GM18861 (cell line): Measurements from ENCODE around the gene VCX3B.
"Not testable (repeated sequence)": the region's sequence is repeated elsewhere in the genome, so short reads cannot be mapped to it uniquely, and the experiment has no call there.

Experiments used
- ATAC-seq: cut with Tn5 transposase; IDR thresholded peaks from one replicate; pipeline ENCODE4 v1.9.1; 2021; ENCODE audit not compliant: unreplicated experiment

Gene VCX3B

GRCh38 chrX:8464530-8464929, at the start of gene VCX3B:
Gene VCX3B (plus strand): TSS chrX:8464830. CDS start chrX:8465451, 621 bp downstream.
- not testable (repeated sequence) for ATAC-seq

GRCh38 chrX:8418301-8418700, 46.3 kb upstream of the VCX3B start:
- ATAC-seq, result no peak

- ATAC-seq, result no peak
These were observed 39.7 kb upstream of the VCX3B start for GRCh38 chrX:8424912-8425311.

DNA sequence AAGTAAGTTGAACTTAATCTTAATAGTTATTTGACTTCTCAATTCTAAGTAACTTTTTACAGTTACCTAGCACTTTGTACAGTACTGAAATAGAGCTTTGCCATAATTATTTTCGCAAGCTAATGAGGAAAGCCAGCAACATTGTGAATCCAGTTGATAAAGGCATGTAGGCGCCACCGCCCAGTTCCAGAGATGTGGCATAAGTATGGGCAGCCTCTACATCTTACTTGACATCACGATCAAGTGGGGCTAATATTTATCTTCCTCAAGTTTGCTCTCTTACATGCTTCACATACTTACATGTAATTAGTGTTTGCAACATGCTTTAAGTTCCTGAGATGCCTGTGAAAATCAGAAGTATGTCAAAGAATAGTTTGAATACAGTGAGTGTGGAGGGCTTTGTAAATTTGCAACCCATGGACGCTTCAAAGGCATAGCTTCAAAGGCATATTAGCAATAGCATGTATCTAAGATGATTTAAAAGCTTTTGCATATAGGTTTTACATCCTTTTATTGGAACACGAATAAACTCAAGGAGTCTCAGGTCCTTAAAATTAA, 34.9 kb upstream of the VCX3B start:
- ATAC-seq, result no peak

DNA sequence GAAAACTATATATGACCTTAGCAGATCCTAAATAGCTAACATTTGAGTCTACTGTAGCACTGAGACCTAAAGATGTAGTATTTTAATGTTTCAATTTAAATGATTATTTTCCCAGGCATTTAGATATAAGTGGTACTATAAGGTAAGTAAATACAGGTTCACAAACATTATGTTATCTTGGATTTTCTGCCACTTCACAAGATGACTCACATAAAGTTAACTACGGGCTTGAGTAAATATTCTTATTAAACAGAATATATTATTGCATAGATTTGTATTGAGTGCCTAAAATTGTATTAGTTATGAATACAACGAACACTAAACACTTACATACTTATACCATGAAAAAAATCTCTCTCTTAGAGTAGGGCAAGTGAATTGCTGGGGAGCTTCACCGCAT, 34.2 kb upstream of the VCX3B start:
- ATAC-seq, result no peak

DNA sequence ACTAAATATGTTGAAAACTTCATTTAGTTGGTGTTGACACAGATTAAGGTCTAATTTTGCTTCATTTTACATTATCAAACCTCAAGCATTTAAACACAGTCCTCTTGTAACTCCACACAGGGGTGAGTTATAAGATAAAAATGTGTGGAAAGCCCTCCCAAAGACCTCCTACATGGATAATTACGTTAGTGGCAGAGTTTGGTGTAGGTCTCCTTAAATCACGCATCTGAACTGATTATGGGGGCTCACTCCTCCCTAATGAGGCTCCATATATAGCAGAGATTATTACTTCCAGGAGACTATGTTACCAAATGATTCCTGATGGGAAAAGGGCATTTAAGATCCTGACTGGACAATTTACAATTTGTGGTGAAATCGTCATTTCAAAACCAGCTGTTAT, 32.2 kb upstream of the VCX3B start:
- ATAC-seq, result no peak

DNA sequence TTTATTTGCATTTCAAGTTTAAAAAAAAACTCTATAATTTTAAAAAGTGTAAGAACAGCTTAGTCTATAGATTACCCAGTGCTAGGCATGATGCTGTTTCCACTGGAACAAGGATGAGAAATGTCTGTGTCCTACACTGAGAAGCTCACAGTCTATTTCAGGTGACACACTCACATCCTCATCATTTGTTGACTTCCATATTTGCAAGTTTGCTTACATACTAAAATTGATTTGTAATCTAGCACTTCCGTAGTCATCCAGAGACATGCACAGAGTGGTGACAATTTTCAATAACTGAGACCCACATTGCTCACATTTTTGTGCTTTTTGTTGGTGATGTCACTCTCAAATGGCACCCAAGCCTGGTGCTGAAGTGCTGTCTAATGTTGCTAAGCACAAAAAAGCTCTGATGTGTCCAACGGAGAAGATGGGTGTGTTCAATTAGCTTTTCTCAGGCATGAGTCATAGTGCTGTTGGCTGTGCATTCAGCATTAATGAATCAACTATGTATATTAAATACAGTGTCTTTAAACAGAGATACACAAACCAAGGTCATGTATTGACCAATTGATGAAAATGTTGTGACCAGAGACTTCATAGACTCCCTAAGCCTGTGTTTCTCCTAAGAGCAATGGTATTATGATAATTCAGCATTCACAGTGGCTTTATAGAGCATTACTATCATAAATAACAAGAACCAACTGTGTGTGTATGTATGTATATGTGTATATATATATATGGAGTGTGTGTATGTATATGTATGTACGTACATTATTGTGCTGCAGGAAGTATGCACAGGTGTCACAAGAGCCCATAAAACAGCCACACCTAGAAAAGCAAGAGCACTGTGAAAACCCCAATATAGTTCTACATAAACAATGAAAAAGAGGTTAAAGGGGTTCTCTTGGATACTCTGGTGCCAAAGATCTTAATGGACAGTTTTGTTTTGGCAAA, 31.2 kb upstream of the VCX3B start:
- no peak for ATAC-seq

GRCh38 chrX:8447368-8447767, 17.3 kb upstream of the VCX3B start:
- no peak for ATAC-seq

GRCh38 chrX:8452343-8452742, 12.3 kb upstream of the VCX3B start:
- ATAC-seq, result not testable (repeated sequence)

DNA sequence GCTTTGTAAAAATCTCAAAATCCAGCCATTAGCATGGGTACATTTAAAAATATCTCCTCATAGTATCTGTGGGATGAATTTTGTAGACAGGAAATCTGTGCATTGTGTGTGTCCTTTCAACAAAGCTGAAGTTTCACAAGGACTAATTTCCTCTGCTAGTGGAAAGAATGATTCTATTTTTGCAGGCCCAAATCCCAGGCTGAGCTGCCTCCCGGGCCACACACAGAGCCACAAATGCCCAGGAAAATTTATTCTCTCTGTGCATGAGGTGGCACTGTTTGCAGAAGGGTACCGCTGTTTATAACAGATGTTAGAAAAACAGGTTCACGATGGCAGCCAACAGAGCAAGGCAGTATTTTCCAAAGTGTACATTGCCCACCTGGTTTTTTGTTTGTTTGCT, 11.0 kb upstream of the VCX3B start:
- ATAC-seq, result no peak

DNA sequence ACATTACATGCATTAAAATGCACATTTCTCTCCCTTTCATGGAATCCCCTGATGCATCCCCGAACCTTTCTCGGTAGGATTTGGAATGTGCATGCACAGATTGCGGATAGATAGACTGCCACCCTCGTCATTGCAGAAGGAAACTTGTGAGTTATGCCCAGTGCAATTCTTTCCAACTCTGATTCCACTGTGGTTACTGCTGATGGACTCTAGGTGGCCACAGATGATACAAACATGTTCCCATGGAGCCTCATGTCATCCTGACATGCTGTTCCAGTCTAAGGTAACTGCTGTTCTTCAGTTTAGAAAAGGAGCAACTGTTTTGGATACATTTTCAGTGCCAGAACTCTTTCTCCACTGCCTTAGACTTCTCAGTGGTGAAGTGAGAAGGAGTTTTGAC, 9.1 kb upstream of the VCX3B start:
- no peak for ATAC-seq

DNA sequence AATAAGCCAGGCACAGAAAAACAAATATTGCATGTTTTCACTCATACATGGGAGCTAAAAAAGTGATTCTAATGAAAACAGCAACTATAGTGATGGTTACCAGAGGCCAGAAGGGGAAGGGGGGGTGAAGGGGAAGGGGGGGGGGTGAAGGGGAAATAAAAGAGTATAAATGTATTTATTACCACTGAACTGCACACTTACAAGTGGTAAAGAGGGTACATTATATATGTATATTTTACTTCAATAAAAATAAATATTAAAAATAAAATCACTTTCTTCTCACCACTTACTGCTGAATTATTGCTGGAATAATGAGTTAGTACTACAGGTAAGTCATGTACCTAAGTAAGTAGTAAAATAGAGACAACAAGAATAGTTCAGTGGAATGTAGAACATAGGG, 2.1 kb upstream of the VCX3B start:
- ATAC-seq, result no peak

GRCh38 chrX:8484360-8484949, 19.8 kb downstream of the VCX3B start:
- ATAC-seq, result no peak

GRCh38 chrX:8495036-8495435, 30.4 kb downstream of the VCX3B start:
- not testable (repeated sequence) for ATAC-seq

DNA sequence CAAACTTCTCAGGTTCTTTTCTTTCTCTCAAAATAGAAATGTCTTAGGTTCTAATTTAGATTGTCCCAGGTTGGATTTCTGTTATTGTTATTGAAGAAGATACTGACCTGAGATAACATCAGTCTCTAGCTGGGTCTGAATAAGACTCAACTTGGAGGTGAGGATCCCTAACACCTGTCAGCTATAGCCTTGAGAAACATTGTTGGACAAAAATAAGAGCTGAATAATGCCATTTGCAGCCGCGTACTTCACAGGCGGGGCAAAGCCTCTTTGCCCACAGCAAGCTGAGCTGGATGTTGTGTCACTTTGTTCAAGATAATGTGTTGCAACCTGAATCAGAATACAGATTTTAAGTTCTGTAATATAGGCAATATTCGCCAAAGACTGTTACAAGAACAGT, 35.6 kb downstream of the VCX3B start:
- no peak for ATAC-seq

DNA sequence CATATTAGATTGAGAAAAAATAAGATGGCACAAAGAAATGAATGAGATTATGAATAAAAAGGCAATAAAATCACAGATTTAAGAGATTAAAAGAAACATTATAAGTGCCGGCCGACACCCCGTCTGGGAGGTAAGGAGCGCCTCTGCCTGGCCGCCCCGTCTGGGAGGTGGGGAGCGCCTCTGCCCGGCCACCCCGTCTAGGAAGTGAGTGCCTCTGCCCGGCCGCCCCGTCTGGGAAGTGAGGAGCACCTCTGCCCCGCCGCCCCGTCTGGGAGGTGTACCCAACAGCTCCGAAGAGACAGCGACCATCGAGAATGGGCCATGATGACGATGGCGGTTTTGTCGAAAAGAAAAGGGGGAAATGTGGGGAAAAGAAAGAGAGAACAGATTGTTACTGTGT, 37.5 kb downstream of the VCX3B start:
- ATAC-seq, result not testable (repeated sequence)

DNA sequence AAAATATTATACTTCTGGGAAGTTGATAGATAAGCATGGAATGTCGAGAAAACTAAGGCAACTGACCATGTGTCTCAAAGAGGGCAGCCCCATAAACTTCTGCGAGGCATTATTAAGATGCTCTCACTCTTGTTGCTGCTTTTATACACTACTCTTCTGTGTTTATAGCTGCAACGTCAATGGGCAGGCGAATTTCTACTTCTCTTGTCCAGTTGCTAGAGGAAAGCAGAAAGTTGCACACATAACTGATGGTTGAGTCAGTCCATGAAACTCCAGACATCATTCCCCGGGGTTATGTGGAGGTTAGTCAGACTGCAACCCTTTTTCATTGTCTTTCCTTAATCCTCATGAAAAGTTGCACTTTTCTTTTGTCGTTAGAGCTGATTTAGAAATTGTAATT, 39.8 kb downstream of the VCX3B start:
- no peak for ATAC-seq
